TTC549 (cell line): ENCODE results near the gene SCLY.
"Not testable (repeated sequence)": the region's sequence is repeated elsewhere in the genome, so short reads cannot be mapped to it uniquely, and the experiment has no call there.

Source experiments
- FAIRE-seq: peaks from 2 replicates; lab custom pipeline; 2012; peaks lifted over from hg19 to GRCh38; lab: Jason Lieb, UNC

SCLY gene

DNA sequence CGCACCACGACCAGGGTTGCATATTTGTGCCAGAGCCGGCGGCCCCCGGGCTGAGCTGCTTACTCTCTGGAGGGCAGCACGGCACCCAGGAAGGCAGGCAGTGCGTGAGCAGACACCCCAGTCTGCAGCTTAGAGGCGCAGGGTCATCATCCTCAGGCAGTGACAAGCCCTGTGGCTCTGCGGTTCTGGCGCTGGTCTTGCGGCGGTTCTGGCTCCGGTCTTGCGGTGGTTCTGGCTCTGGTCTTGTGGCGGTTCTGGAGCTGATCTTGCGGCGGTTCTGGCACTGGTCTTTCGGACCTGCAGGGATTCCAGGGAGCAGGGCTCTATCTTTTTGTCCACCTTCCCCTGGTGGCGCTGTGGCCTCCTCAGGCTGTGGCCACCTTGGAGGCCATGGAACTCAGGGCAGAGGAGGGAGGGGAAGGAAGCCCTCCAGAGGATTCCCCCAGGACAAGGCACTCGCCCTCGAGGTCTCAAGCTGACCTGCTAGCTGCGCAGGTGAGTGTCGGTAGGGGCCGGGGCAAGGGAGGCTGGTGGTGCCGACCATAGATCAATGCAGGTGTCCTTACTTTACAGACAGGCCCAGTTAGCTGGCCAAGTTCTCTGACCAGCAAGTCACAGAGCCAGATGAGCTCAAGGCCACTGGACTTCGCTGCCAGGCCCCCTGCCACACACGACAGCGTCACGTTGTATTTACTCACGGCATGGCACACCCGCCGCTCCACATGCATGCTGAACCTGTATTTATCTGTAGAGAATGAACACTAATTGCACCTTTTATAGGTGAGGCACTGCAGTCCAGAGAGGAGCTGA, 54.3 kb downstream of the SCLY start:
- no peak for FAIRE-seq

DNA sequence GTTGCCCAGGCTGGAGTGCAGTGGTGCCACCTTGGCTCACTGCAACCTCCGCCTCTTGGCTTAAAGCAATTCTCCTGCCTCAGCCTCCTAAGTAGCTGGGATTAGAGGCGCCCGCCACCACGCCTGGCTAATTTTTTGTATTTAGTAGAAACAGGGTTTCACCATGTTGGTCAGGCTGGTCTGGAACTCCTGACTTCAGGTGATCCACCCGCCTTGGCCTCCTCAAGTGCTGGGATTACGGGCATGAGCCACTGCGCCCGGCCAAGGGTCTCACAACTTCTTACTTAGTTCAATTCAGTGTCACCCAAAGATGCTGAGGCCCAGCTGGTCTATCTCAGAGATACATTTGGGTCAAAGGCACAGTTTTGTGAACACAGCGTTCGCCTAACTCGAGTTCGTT, 54.9 kb downstream of the SCLY start:
- FAIRE-seq = not testable (repeated sequence)

DNA sequence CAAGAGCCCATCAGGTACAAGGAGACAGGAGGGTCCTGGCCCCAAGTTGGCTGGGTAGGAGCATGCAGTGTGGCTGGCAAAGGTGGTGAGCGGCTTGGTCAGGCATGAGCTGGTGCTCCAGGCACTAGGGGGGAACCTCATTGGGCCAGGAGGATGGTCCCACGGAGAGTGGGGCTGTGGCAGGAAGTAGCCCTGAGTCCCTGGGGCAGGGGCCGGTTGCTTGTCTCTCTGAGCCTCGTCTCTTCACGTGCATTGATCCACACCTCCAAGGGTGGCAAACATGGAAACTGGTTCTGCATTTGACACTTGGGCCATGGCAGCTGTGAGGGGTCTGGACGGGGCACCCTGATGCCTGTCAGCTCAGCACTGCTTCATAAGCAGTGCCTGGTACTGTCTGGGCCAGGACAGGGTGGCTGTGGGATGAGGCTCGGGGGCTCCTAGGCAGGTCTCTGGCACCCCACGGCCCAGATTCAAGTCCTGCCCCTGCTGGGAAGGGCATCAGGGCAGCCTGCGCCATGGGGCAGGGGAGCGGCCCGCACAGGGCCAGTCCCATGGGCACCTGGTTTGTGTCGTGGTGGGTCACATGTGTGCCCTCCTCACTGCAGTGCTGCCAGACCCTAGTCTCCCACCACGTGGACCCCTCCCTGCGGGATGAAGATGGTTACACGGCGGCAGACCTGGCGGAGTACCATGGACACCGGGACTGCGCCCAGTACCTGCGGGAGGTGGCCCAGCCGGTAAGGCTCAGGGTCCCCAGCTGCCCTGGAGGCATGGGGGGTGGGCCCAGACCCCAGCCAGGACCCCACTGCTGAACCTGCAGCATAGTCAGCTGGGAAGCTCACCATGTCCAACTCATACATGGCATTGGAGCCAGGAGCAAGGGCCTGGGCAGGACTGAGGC, 55.7 kb downstream of the SCLY start:
- no peak for FAIRE-seq

DNA sequence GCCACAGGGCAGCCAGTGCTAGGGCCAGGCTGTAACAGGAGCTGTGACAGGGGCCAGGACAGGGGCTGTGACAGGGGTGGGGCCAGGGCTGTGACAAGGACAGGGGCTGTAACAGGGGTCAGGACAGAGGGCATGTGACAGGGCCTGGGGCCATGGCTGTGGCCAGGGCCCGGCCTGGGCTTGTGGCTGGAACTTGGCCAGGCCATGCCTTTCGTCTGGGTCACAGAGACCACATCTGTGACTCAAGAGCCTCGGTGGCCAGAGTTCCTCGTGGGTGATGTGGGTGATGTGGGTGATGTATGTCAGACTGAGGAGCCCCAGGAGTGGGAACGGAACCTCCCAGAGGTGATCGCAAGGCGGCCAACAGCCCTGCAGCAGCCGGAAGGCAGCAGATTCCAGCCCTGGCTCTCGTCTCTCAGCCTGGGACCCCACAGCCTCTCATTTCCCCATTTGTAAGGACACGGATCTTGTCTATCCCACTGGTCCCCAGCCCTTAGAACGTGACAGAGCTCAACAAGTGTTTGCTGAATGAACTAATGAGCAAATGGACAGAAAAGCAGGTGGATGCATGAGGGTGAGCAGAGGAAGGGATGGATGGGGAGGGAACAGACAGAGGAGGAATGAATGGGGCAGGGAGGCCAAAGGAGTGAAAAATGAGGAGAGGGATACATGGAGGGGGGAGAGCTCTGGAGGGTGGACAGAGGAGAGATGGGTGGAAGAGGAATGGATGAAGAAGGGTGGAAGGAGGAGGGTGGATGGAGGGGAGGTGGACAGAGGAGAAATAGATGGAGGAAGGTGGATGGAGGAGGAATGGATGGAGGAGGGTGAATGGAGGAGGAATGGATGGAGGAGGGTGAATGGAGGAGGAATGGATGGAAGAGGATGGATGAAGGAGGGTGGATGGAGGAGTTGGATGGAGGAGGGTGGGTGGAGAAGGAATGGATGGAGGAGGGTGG, 56.7 kb downstream of the SCLY start:
- no peak for FAIRE-seq

DNA sequence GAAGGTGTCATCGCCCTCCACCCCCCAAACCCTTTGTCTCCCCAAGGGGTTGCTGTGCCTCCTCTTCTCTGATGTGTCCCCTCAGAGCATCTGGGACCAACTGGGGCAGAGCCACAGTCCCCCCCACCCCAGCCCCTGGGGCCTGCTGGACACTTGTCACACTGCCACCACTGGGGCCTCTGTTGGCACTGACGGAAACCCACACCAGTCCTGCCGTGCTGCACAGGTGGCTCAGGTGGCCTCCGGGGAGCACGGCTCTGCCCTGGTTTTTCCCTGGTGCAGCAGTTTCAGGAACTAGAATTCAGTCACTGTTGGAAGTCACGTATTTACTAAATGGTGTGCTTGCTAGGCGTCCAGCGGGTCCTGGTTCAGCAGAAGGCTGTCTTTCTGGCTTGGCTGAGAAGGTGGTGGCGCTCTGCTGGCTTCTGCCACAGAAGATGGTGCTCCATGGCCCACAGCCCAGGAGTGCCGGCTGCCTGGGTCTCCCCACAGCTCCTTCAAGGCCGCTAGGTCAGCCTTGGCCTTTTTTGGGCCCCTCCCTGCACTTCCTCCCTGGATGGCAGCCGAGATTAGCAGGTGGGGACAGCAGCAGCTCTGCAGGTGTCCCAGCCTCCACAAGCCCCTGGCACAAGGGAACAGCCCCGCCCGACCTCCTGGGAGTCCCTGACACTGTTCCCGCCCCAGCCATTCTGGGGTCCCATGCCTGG, 59.1 kb downstream of the SCLY start:
- no peak for FAIRE-seq

DNA sequence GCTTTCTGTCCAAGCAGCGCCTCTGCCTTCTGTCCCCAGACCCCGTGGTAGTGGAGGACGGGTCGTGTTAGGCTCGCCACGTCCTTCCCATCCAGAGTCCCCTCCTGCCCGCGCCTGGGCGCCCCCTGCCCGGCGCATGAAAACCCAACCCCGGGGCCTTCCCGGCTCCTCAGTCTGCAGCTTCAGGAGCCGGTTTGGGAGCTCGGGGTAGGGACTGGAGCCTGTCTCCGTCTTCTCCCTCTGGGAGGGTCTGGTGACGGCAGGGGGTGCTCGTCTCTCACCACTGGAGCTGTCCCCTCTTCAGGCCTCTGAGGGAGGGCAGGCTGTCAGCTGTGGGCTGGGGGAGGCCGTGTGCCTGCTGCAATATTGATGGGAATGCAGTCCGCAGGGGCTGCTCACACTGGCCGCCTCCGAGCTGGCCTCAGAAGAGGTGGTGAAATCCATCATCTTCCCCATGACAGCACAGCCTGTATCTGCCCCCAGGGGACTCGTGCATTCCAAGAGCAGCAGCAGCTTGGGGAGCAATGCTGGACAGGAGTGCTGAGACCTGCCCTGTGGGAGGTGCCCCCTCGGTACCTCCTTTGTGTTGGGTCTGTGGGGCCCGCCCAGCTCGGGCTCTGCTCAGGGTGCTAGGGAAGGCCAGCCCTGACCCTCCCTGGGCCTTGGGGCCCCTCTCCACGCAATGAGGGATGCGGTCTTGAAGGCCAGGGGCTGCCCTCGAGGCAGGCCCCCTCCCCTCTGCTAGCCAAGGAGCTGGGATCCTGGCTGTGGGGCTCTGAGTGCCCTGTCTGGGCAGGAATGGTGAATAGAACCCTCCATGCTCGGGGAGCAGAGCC, 59.9 kb downstream of the SCLY start:
- no peak for FAIRE-seq

DNA sequence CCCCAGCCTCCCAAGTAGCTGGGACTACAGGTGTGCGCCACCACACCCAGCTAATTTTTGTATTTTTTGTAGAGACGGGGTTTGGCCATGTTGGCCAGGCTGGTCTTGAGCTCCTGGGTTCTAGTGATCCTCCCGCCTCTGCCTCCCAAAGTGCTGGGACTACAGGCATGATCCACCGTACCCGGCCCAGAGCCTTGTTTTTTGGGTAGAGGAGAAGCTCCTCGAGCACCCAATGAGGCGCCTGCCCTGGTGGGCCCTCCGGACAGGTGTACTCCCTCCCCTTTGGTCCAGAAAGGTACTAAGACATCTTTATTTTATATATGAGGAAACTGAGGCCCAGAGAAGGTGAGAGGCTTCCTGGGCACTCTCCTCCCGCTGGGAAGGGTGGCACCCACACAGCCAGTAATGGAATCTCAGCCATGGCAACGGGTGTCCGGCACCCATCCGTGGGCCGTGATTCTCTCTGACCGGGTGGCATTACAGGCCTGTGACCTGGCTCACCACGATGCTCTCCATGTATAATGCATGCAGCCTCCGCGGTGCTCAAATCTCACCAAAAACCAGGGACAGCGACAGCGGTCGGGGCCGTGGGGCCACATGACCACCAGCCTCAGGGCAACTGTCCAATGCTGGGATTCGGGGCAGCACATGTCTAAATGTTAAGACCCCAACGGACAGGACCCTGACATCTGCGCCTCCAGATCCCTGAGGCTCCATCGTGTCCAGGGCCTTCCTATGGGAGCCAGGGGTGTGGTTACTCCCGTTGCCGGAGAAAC, 60.9 kb downstream of the SCLY start:
- no peak for FAIRE-seq

DNA sequence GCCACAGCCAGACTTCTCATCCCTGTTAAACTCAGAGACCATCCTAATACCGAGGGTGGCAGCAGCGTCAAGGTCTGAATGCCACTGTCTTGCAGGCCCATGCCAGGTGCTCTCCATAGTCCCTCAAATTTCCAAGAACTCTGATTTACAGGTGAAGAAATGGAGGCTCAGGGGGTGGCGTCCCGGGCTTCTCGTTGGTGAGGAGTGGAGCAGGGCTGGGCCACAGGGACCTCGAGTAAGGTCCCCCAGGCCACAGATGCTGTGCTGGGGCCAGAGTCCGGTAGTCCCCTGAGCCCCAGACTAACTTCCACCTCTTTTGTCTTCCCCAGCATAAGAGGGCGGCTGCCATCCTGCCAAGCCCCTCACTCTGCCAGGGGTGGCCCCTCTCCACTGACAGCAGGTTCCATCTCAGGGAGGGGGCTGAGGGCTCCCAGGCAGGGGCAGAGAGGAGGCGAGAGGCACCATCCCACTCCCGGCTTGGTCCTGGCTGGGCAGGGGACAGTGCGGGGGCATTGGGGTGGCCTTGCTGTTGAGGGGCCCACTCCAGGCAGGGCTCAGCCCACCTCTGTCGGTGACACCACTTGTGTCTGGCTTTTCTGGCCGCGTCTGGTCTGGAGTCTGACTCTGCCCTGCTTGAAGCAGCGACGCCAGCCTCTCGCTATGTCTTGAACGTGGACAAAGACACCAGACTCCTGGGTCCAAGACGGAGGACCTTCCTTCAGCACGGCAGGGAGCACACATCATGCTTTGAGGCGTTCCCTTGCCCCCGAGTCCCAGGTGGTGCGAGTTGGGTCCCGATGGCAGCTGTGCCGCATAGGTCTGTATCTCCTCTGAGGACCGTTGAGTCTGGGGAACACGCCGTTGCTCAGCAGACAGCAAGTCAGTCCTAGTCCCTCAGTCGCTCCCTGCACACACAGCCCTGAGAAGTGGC, 61.8 kb downstream of the SCLY start:
- no peak for FAIRE-seq

DNA sequence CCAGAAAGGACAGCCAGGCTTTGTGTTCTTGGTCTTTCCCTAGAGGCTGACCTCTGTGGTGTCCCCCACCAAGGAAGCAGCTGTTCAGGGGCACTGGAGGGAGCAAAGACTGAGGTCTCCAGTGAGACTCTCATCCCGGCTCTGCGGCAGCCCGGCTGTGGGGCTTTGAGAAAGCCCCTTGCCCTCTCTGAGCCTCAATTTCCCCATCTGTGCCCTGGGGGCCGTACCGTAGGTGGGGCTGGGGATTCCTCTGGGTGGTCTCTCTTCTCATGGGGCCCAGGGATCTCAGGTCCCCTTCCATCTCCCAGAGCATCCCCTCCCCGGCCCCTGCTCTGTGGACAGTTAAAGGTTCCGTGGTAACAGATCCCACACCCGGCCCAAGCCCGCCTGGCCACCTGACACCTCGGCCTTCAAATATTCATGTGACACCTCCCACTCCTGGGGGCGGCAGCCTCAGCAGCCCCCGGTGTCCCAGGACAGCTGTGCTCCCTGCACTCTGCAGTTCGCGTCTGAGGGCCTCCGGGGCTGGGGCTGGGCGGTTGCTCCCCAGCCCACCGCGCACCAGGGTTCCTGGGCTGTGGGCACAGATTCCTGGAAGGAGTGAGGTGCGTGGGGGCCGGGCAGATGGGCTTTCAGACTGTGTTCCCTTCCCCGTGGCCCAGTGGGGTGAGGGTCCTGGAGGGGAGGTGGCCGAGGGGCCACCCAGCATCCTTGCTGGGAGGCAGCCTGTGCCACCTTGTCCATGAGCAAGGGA, 62.6 kb downstream of the SCLY start:
- FAIRE-seq = no peak

DNA sequence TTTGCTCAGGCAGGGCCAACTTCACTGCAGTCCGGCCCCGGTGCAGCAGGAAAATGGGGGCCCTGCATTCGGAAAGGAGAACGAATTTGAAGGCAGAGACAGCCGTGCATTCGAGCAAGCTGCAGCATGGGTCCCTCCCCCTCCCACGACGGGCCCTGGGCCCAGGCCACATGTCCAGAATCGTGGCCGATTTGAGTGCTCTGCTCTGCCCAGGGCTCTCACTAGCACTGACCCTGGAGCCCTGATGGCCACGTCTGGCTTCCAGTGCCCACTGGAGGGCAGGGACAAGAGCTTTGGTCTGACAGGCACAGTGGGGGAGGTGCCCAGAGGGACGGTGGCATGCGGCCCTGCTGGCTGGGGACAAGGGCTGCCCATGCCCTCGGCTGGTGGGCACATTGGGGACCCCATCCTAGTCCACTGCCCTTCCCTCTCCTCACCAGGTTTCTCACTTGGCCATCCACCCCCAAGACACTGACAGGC, 63.2 kb downstream of the SCLY start:
- no peak for FAIRE-seq

DNA sequence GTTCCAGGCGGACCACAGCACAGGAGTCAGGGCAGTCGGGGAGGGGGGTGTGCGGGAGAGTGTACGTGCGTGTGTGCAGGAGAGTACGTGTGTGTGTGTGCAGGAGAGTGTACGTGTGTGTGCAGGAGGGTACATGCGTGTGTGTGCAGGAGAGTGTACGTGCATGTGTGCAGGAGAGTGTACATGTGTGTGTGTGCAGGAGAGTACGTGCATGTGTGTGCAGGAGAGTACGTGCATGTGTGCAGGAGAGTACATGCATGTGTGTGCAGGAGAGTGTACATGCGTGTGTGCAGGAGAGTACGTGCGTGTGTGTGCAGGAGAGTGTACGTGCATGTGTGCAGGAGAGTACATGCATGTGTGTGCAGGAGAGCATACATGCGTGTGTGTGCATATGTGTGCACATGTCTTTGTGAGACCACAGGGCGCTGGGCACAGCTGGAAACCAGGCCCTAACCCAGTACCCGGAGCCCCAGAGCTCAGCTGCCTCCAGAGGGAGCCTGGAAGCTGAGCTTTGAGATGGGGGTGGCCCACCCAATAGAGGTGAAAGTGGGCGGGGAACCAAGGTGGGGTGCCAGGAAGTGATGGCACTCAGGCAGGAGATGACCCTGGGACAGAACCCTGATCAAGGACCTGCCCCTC, 63.8 kb downstream of the SCLY start:
- FAIRE-seq = no peak

DNA sequence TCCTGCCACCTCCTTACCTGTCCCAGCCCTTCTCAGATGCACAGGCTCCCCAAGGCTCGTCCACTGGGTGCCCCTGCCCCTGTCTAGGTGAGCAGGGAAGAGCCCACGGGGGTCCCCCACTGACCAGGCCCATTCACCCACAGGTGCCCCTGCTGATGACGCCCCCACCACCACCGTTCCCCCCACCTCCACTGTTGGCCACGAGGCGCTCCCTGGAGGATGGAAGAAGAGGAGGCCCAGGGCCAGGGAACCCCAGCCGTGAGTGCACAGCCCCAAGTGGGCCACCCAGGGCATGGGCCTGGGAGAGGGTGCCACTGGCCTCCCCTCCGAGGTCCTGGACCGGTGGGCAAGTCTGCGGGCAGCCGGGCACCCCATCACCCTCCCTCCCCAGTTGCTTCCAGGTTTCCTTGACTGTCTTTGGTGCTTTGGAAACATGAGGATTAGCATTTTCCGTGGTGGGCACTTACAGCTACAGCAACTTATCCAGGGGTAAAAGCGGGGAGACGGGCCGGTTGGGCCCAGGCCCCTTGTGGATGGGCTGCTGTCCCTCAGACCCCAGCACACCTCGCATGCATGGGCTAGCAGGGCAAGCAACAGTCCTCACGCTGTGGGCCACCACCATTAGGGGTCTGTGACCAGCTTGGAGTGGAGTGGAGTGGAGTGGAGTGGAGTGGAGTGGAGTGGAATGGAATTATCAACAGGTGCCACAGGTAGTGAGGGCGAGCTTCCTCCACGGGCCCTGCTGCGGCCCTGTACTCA, 64.5 kb downstream of the SCLY start:
- FAIRE-seq = no peak

DNA sequence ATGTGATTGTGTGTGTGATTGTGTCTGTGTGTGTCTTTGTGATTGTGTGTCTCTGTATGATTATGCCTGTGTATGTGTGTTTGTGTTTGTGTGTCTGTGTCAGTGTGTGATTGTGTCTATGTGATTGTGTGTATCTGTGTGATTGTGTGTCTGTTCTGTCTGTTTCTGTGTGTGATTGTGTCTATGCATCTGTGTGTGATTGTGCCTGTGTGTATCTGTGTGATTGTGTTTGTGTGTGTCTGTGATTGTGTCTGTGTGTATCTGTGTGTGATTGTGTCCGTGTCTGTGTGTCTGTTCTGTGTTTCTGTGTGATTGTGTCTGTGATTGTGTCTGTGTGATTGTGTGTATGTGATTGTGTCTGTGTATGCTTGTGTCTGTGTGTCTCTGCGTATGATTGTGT, 65.5 kb downstream of the SCLY start:
- no peak for FAIRE-seq

DNA sequence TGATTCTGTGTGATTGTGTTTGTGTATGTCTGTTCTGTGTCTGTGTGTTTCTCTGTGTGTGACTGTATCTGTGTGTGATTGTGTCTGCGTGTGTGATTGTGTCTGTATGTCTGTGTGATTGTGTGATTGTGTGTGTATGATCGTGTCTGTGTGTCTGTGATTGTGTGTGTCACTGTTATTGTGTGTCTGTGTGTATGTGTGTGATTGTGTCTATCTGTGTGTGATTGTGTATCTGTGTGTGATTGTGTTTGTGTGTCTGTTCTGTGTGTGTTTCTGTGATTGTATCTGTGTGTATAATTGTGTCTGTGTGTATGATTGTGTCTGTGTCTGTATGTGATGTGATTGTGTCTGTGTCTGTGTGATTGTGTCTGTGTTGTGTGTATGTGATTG, 66.0 kb downstream of the SCLY start:
- FAIRE-seq = no peak

DNA sequence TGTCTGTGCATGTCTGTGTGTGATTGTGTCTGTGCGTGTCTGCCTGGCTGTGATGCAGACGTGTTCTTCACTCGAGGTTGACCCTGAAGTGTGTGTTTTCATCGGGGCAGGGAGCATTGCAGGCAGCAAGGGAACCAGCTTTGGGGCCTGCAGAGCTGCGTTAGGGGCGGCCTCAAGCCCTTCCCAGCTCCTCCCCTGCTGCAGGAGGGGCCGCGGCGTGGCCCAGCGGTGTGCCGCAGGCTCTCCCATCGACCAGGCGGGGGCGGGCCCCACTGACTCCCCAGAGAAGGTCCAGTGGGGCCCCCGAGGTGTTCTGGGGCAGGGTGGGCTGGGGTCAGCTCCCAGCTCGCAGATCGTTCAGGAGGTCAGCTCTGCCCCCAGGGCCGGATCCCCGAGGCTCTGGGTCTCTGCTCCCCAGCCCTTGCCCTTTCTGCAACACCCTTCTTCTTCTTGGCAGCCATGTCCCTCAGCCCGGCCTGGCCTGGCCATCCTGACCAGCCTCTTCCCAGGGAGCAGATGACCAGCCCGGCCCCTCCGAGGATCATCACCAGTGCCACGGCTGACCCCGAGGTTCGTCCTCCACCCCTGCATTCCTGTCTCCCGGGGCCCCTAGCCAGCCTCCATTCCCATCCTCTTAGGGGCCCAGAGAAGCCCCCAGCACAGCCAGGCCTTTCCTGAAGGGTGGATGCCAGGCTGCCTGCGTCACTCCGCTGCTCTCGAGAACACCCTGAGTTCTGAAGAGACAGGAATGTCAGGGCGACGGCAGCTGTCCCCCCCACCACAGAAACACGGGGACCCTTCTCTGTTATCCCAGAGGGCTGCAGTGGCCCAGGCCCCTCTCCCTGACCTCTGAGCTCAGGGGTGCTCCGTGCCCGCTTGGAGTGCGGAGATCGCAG, 66.6 kb downstream of the SCLY start:
- FAIRE-seq = no peak

DNA sequence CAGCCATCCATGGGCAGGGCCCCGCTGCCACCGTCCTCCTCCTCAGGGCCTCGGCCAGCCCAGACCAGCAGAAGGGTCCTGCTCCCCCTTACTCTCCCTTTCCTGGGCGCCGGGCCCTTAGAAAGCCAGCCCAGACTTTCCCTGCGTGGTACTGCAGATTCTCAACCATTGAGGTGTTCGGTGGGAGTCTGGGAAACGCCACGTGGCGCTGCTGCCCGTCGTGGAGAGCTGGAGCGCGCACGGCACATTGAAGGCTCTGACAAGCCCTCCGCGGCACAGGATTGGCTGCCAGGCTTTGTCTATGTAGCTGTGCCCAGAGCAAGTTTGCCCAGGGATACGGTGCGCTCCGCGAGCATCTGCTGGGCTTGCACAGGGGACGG, 67.2 kb downstream of the SCLY start:
- FAIRE-seq = no peak
